Activated CD8-positive, alpha-beta T cell treated with anti-CD3 and anti-CD28 coated beads for 36 hours (primary cell): ENCODE data around the gene UNC13B. TPM values are rescaled to one million over a fixed set of nuclear protein-coding genes. Genes with fewer than 3 reads are reported as not detected.

ENCODE experiments used
- ATAC-seq: fragments of 200-7000 bp; cut with Tn5 transposase; one replicate; pipeline ENCODE4 v1.10.0; 2021; ENCODE audit warnings: mild to moderate bottlenecking, moderate library complexity
- CTCF ChIA-PET: fragments of 350-600 bp; sonication (Branson Sonifier 250); formaldehyde crosslinking; loops from one replicate; lab custom pipeline; 2021; ENCODE audit warnings: antibody characterized with exemption; lab: Charles Lee
- POLR2A ChIA-PET: fragments of 350-600 bp; sonication (Branson Sonifier 250); formaldehyde crosslinking; loops from one replicate; lab custom pipeline; 2021; ENCODE audit warnings: antibody characterized with exemption; lab: Charles Lee
- DNase-seq: peaks from one replicate; pipeline ENCODE4 v3.0.0-alpha.2; 2020
- H3K27ac Mint-ChIP-seq: one replicate; pipeline ENCODE4 v1.8.0; 2021; ENCODE audit warnings: mild to moderate bottlenecking, mixed read lengths
- H3K27me3 Mint-ChIP-seq: one replicate; pipeline ENCODE4 v1.8.0; 2021; ENCODE audit warnings: mixed read lengths
- H3K36me3 Mint-ChIP-seq: one replicate; pipeline ENCODE4 v1.8.0; 2021; ENCODE audit warnings: low read depth, mixed read lengths
- H3K4me1 Mint-ChIP-seq: one replicate; pipeline ENCODE4 v1.8.0; 2021; ENCODE audit warnings: low read depth, mixed read lengths
- H3K4me3 Mint-ChIP-seq: one replicate; pipeline ENCODE4 v1.8.0; 2021; ENCODE audit warnings: mild to moderate bottlenecking, moderate library complexity, mixed read lengths
- H3K9me3 Mint-ChIP-seq: one replicate; pipeline ENCODE4 v1.8.0; 2021; ENCODE audit warnings: mixed read lengths
- intact Hi-C: fragments of 100-400 bp; cut with micrococcal nuclease; formaldehyde crosslinking; loops from one replicate; pipeline ENCODE4 v1.10.0; 2022
- total RNA-seq, 2 experiments: library from RNA; stranded (reverse); gene quantifications; one replicate each; pipeline ENCODE4 v1.2.3, GENCODE V29; 2021
- TF ChIP-seq, protein P1 (sequence below): fragments of 200-600 bp; IDR thresholded peaks from one replicate; pipeline ENCODE4 v1.8.0; 2022; ENCODE audit warnings: antibody characterized with exemption, mild to moderate bottlenecking

The UNC13B gene
- total RNA-seq, 2 experiments from 2014 or later, result 1.3 to 1.9 TPM

GRCh38 chr9:35288778-35289177 is 127.0 kb downstream of the UNC13B start:
- H3K9me3 Mint-ChIP-seq, result no peaks in the 10 kb centered on the region

DNA sequence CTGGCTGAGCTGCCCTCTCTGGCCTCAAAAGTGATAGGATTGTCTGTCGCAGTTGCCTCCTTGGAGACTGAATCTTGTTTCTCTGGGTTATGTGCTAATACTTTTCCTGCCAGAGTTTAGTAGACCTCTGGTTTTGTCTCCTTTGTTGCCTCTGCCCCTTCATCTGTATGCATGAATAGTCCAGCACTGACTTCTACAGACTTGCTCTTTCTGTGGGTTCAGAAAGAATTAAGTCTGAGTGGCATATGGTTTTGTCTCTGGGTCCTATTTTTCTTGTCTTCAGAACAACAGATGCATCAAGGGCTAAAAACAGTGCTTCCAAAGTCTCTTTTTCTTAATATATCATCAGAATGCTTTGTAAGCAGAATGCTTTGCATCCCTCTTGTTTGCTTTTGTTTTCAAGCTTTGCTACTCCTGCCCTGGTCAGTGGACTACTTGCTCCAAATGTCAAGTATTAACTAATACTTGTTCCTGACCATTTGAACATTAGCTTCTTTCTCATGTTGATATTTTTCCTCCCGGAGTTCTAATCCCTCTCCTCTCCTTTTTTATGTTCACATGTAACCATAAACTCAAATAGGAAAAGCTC is 131.7 kb downstream of the UNC13B start:
- no peak for DNase-seq
- no peak overlapping the region for H3K4me3 Mint-ChIP-seq

More at GRCh38 chr9:35288778-35289177, 127.0 kb downstream of the UNC13B start:
- no peak overlapping the region for H3K4me3 Mint-ChIP-seq
- DNase-seq (no peak), ATAC-seq (no peak)
- no peak overlapping the region for H3K27ac Mint-ChIP-seq
- POLR2A ChIA-PET, result interaction anchor here (1.3 kb wide), 1 partner anchor 11 kb away, joined by 3 read pairs; no protein-coding TSS in a partner anchor
- no peaks in the 10 kb centered on the region for H3K36me3 Mint-ChIP-seq
- TF ChIP-seq, protein P1, sequence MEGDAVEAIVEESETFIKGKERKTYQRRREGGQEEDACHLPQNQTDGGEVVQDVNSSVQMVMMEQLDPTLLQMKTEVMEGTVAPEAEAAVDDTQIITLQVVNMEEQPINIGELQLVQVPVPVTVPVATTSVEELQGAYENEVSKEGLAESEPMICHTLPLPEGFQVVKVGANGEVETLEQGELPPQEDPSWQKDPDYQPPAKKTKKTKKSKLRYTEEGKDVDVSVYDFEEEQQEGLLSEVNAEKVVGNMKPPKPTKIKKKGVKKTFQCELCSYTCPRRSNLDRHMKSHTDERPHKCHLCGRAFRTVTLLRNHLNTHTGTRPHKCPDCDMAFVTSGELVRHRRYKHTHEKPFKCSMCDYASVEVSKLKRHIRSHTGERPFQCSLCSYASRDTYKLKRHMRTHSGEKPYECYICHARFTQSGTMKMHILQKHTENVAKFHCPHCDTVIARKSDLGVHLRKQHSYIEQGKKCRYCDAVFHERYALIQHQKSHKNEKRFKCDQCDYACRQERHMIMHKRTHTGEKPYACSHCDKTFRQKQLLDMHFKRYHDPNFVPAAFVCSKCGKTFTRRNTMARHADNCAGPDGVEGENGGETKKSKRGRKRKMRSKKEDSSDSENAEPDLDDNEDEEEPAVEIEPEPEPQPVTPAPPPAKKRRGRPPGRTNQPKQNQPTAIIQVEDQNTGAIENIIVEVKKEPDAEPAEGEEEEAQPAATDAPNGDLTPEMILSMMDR, result no peak
- CTCF ChIA-PET, result interaction anchor here (1.5 kb wide), 1 partner anchor 29 kb away, joined by 4 read pairs; no protein-coding TSS in a partner anchor
- no peaks in the 10 kb centered on the region for H3K4me1 Mint-ChIP-seq
- peaks cover 18% of the 10 kb centered on the region for H3K27me3 Mint-ChIP-seq
- intact Hi-C loops, result no loop called here

GRCh38 chr9:35294066-35294465 is 132.3 kb downstream of the UNC13B start:
- H3K4me3 Mint-ChIP-seq, result no peak overlapping the region
- CTCF ChIA-PET, result no interaction called here
- H3K36me3 Mint-ChIP-seq, result no peaks in the 10 kb centered on the region
- intact Hi-C loops, result no loop called here
- ATAC-seq, result no peak
- POLR2A ChIA-PET, result no interaction called here
- no peak overlapping the region for H3K27ac Mint-ChIP-seq
- no peaks in the 10 kb centered on the region for H3K9me3 Mint-ChIP-seq
- H3K4me1 Mint-ChIP-seq, result no peaks in the 10 kb centered on the region
- DNase-seq, result no peak
- TF ChIP-seq, protein P1, result no peak
- H3K27me3 Mint-ChIP-seq, result peaks cover 14% of the 10 kb centered on the region

More for the DNA sequence above, 131.7 kb downstream of the UNC13B start:
- intact Hi-C loops, result no loop called here
- ChIA-PET POLR2A (no interaction called here), CTCF (no interaction called here)
- ATAC-seq, result no peak
- H3K4me1 Mint-ChIP-seq, result no peaks in the 10 kb centered on the region
- peaks cover 14% of the 10 kb centered on the region for H3K27me3 Mint-ChIP-seq
- H3K36me3 Mint-ChIP-seq, result no peaks in the 10 kb centered on the region
- no peak overlapping the region for H3K27ac Mint-ChIP-seq
- TF ChIP-seq, protein P1, result no peak
- H3K9me3 Mint-ChIP-seq, result no peaks in the 10 kb centered on the region

DNA sequence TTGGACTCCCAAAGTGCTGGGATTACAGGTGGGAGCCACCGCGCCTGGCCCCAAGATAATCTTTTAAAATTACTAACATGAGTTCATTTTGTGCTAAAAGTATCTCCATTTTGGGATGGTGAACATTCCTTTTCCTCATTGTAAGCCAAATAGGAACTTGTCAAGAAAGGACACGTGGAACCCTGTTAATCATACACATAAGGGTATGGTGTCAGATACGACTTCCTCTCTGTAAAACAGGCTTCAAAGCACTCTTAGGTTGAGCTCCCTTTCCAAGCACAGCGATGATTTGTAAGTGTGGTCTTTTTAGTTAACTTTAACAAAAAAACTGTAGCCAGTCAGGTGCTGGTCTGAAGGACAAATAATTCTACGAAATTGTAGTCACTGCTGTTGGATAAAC is 132.7 kb downstream of the UNC13B start:
- Mint-ChIP-seq H3K27me3 (peaks cover 14% of the 10 kb centered on the region), H3K9me3 (no peaks in the 10 kb centered on the region), H3K4me1 (no peaks in the 10 kb centered on the region), H3K36me3 (no peaks in the 10 kb centered on the region), H3K4me3 (no peak overlapping the region), H3K27ac (no peak overlapping the region)
- DNase-seq, result no peak
- CTCF ChIA-PET, result no interaction called here
- intact Hi-C loops, result no loop called here
- POLR2A ChIA-PET, result no interaction called here
- TF ChIP-seq, protein P1, result no peak
- no peak for ATAC-seq

DNA sequence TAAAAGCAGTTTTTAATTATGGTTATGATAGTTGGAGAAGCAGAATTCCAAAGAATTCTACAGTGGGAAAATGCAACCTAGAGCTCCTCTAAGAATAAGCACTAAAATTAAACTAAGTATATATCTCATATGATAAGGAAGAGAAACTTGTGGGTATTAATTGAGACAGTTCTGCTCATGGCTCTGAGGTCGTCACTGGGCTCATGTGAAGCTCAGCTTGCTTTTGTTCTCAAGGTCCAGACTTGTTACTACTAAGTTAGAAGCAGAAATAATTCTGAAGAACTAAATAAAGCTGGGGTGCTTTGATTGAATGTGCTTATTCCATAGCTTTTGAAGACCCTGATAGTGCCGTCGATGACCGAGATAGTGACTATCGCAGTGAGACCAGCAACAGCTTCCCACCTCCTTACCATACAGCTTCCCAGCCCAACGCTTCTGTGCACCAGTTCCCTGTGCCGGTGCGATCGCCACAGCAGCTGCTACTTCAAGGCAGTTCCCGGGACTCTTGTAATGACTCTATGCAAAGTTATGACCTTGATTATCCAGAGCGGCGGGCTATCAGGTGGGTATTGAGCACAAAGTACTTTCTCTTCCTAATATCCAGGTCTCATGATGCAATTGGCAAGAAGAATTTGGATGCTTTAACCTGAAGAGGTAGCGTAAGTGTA is 133.7 kb downstream of the UNC13B start:
- ChIA-PET CTCF (interaction anchor here (0.7 to 0.9 kb wide), 2 partner anchors 9 to 181 kb away, joined by 3 read pairs; no protein-coding TSS in a partner anchor), POLR2A (no interaction called here)
- ATAC-seq, result no peak
- no peak for DNase-seq
- H3K4me3 Mint-ChIP-seq, result no peak overlapping the region
- no peaks in the 10 kb centered on the region for H3K4me1 Mint-ChIP-seq
- intact Hi-C loops, result no loop called here
- no peak overlapping the region for H3K27ac Mint-ChIP-seq
- no peaks in the 10 kb centered on the region for H3K36me3 Mint-ChIP-seq
- TF ChIP-seq, protein P1, result no peak
- H3K27me3 Mint-ChIP-seq, result peaks cover 22% of the 10 kb centered on the region
- H3K9me3 Mint-ChIP-seq, result no peaks in the 10 kb centered on the region
